AG09319 (cell line): ENCODE measurements around the gene PARVA.

Experiments used
- DNase-seq: peaks from one replicate; pipeline ENCODE4 v3.0.0-alpha.2; 2010; ENCODE audit warnings: low read depth; ENCODE audit errors: extremely low read depth
- TF ChIP-seq, protein P1 (sequence below): IDR thresholded peaks from 2 replicates; pipeline ENCODE4 v1.5.1; 2011; ENCODE audit warnings: low read depth, mild to moderate bottlenecking, inconsistent platforms, low read length, moderate library complexity

Gene PARVA

DNA sequence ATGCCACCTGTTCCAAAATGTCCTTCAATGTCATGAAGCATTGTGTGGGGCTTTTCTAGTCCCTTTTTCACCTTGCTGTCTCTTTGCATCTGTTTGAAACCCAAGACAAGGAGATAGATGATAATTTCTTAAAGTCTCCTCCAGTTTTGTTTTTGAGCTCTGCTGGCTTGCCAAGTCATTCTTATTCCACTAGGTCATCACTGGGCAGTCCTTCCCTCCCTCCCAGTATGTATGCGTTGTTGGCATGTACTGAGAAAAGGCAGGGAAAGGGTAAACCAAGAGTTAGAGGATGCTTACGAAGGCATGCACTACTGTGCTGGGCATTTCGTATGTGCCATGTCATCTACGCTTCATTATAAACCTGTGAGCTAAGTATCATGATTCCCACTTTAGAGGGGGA lies 78.6 kb downstream of the PARVA start:
- TF ChIP-seq, protein P1, sequence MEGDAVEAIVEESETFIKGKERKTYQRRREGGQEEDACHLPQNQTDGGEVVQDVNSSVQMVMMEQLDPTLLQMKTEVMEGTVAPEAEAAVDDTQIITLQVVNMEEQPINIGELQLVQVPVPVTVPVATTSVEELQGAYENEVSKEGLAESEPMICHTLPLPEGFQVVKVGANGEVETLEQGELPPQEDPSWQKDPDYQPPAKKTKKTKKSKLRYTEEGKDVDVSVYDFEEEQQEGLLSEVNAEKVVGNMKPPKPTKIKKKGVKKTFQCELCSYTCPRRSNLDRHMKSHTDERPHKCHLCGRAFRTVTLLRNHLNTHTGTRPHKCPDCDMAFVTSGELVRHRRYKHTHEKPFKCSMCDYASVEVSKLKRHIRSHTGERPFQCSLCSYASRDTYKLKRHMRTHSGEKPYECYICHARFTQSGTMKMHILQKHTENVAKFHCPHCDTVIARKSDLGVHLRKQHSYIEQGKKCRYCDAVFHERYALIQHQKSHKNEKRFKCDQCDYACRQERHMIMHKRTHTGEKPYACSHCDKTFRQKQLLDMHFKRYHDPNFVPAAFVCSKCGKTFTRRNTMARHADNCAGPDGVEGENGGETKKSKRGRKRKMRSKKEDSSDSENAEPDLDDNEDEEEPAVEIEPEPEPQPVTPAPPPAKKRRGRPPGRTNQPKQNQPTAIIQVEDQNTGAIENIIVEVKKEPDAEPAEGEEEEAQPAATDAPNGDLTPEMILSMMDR = no peak

DNA sequence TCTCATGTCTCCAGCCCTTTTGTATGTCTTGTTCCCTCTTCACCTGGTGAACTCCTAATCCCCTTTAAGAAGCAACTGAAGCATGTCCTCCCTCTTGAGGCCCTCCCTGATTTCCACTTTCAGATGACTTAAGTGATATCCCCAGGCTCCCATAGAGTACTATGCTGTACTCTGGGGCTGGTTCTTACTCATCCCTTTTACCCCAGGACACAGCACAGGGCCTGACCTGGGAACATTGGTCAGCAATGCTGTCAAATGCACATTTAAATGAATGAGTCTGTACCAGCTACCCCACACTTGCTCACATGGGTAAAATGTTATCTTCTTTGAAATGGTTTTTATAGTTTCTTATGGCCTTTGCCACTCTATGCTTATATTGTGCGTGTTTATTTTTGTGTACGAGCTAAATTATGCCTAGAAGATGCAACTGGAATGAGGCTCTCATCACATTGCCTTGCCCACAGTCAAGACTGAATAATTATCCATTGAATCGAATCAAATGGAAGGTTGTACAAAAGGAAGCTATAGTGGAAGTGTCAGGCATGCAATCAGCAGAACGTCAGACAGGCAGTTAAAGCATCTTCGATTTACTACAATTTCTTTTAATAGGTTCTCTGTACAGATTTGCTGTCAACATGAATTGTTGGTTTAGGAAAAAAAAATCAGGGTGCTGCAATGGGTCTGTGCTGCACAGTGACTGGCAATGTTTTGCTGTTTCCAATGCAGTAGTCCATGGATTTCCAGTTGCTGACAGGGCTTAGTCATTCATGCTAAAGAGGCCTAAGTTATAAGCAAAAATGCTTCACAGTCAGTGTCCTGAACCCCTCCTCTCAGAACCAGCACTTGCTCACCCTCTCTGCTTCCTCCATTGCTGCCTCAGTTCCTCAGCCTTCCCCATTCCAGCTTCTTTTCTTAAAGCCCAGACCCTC lies 79.5 kb downstream of the PARVA start:
- TF ChIP-seq, protein P1 = no peak
- no peak for DNase-seq

More for the DNA sequence above, 78.6 kb downstream of the PARVA start:
- no peak for DNase-seq

DNA sequence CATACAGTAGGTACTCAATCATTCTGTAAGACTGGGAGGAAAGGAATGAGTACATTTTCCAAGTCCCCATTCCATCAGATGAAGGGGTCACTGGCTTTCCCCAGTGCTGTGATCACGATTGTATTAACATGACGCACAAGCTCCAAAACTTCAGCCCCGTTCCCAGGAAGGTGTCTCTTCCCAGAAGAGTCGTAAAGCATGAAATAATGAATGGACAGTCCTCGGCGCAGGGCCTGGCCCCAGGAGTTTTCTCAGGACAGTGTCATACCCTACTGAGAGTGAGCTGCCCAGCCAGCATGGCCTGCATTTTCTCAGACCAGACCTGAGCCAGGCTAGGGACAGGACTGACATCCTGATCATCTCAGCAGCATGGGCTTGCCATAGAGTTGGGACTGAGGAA lies 80.7 kb downstream of the PARVA start:
- DNase-seq = no peak
- TF ChIP-seq, protein P1 = no peak

DNA sequence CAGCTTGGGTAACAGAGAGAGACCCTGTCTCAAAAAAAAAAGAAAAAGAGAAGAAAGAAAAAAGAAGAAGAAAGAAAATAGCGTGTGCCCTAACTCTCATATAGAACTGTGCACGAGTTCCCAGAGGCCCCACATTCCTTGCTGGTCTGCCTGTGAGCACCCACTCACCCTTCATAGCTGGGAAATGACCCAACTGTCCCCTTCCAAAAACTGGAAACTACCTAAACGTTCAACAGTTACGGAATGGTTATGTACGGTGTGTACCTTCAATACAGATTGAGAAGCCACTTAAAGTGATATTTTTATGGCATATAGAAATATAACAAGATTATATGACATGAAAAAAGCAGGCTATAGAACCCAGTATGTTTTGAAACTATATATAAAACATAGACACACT lies 82.0 kb downstream of the PARVA start:
- TF ChIP-seq, protein P1 = no peak
- DNase-seq = no peak

DNA sequence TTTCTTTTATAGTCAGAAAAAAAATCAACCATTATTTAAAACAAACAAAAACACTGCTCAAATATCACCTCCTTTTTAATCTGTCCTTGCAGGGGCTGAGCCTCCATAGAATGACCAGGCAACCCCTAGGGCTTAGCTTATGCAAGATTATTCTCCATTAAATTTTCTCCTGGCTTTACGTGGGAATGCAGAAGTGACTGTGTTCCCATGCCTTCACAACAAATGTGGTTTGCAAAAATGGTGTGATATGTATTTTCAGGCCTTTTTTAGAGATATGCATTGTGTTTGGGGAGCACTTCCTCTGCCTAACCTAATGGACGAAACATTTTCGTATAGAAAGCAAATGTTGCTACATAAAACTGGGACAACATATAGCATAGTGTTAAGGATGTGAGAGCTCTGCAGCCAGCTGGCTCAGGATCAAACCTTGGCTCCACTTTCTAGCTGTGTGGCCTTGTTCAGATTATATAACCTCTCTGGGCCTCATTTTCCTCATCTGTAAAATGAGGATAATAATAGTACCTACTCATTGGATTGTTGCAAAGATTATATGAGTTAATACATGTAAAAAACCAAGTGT lies 82.6 kb downstream of the PARVA start:
- no peak for DNase-seq
- TF ChIP-seq, protein P1 = no peak

DNA sequence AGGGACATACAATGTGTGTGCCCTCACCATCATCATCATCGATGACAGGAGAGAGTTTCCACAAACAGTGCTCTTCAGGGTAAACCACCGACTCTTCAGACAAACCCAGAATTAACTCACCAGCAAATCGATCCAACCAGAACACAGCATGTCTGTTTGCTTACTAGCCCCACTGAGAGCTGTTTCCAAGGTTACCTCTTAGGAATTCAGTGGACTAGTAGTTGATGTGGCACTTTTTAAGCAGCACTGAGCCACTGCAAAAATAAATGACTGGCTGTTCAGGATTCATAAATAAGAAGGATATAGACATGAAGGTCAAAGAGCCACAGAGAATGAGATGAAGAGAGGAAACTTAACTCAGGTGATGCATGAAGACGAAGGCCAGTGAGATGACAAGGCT lies 83.1 kb downstream of the PARVA start:
- no peak for DNase-seq
- TF ChIP-seq, protein P1 = no peak

DNA sequence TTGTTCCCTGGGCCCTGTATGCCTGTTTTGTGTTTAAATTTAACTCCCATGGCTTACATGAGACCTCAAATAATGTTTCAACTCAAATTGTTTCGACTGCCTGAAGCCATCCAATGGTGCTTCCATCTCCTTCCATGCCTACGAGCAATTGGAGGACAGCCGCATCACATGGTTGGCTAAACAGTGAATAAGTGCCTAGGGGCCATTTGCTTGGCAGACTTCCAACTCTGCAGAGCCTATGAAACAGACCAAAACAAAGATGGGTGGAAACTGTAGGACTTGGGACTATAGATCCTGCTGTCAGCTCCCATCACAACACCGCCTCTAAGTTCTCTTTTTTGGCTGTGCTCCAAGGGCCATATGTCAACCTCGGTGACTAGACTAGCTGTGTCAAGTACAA lies 84.1 kb downstream of the PARVA start:
- TF ChIP-seq, protein P1 = no peak
- DNase-seq = no peak
